Mesenchymal stem cell (in vitro differentiated cells and primary cell): ENCODE measurements around the gene SV2B.

ENCODE experiments used
- DNase-seq: peaks from one replicate; pipeline ENCODE4 v3.0.0-alpha.2; 2013
- H2AFZ ChIP-seq: one replicate; pipeline ENCODE4 v1.6.1; 2013; ENCODE audit warnings: low read depth, mild to moderate bottlenecking, control low read depth, inconsistent platforms, low read length, moderate library complexity
- H2AK5ac ChIP-seq: 2 replicates; pipeline ENCODE4 v1.6.1; 2013; ENCODE audit warnings: low read length, moderate library complexity, mild to moderate bottlenecking, inconsistent platforms; ENCODE audit not compliant: severe bottlenecking
- H2BK120ac ChIP-seq: one replicate; pipeline ENCODE4 v1.6.1; 2013; ENCODE audit warnings: low read depth, mild to moderate bottlenecking, inconsistent platforms, low read length, moderate library complexity
- H2BK12ac ChIP-seq, 2 experiments: one replicate each; pipeline ENCODE4 v1.6.1; 2013; ENCODE audit warnings: inconsistent platforms in 2 of 2, low read length in 2 of 2, mild to moderate bottlenecking in 2 of 2, moderate library complexity in 2 of 2, control low read depth in 1 of 2
- H2BK15ac ChIP-seq: one replicate; pipeline ENCODE4 v1.6.1; 2013; ENCODE audit warnings: mild to moderate bottlenecking, low read depth, inconsistent platforms; ENCODE audit not compliant: poor library complexity, severe bottlenecking
- H2BK5ac ChIP-seq: 2 replicates; pipeline ENCODE4 v1.6.1; 2013; ENCODE audit warnings: low read depth, mild to moderate bottlenecking, low read length, control low read depth, inconsistent platforms; ENCODE audit not compliant: poor library complexity, severe bottlenecking
- H3K14ac ChIP-seq, 2 experiments: one replicate each; pipeline ENCODE4 v1.6.1; 2013; ENCODE audit warnings: inconsistent platforms in 2 of 2, low read length in 2 of 2, control low read depth in 1 of 2, mild to moderate bottlenecking in 1 of 2, moderate library complexity in 1 of 2
- H3K18ac ChIP-seq, 2 experiments: one replicate each; pipeline ENCODE4 v1.6.1; 2013; ENCODE audit warnings: inconsistent platforms in 2 of 2, low read length in 2 of 2, control low read depth in 1 of 2, low read depth in 1 of 2, mild to moderate bottlenecking in 1 of 2
- H3K23ac ChIP-seq, 2 experiments: one replicate each; pipeline ENCODE4 v1.6.1; 2013; ENCODE audit warnings: inconsistent platforms in 2 of 2, low read length in 2 of 2, mild to moderate bottlenecking in 2 of 2, moderate library complexity in 2 of 2, control low read depth in 1 of 2
- H3K27ac ChIP-seq: 2 replicates; pipeline ENCODE4 v1.5.1; 2013; ENCODE audit warnings: mild to moderate bottlenecking, moderate library complexity, low read length, control low read depth, inconsistent platforms; ENCODE audit not compliant: poor library complexity, severe bottlenecking
- H3K27me3 ChIP-seq, 2 experiments: 2 replicates each; pipeline versions ENCODE4 v1.6.1 to v1.7.0; 2013; ENCODE audit warnings: low read length in 2 of 2, mild to moderate bottlenecking in 2 of 2, moderate library complexity in 2 of 2, control low read depth in 1 of 2, inconsistent platforms in 1 of 2; ENCODE audit not compliant: control insufficient read depth in 1 of 2, insufficient read depth in 1 of 2
- H3K36me3 ChIP-seq, 2 experiments: 2 replicates each; pipeline versions ENCODE4 v1.6.1 to v1.7.0; 2013; ENCODE audit warnings: low read length in 2 of 2, control low read depth in 1 of 2, inconsistent platforms in 1 of 2, low read depth in 1 of 2, mild to moderate bottlenecking in 1 of 2; ENCODE audit not compliant: insufficient read depth in 2 of 2, control insufficient read depth in 1 of 2
- H3K4ac ChIP-seq, 2 experiments: one replicate each; pipeline ENCODE4 v1.6.1; 2013; ENCODE audit warnings: inconsistent platforms in 2 of 2, low read length in 2 of 2, mild to moderate bottlenecking in 2 of 2, moderate library complexity in 2 of 2, control low read depth in 1 of 2, low read depth in 1 of 2
- H3K4me1 ChIP-seq: 2 replicates; pipeline ENCODE4 v1.6.1; 2013; ENCODE audit warnings: low read depth, low read length, control low read depth; ENCODE audit not compliant: control insufficient read depth, insufficient read depth
- H3K4me2 ChIP-seq: 2 replicates; pipeline ENCODE4 v1.6.1; 2013; ENCODE audit warnings: low read length, mild to moderate bottlenecking, inconsistent platforms; ENCODE audit not compliant: poor library complexity, severe bottlenecking
- H3K4me3 ChIP-seq, 2 experiments: 2 replicates each; pipeline versions ENCODE4 v1.5.1 to v1.7.0; 2013; ENCODE audit warnings: low read length in 2 of 2, mild to moderate bottlenecking in 2 of 2, control low read depth in 1 of 2, low read depth in 1 of 2; ENCODE audit not compliant: insufficient read depth in 1 of 2
- H3K79me1 ChIP-seq: replicated peaks from 2 replicates; pipeline ENCODE4 v1.6.1; 2013; ENCODE audit warnings: mild to moderate bottlenecking, control low read depth, low read length, inconsistent platforms; ENCODE audit not compliant: poor library complexity, severe bottlenecking
- H3K9ac ChIP-seq: 2 replicates; pipeline ENCODE4 v1.7.0; 2013; ENCODE audit warnings: mild to moderate bottlenecking, low read length, moderate library complexity
- H3K9me3 ChIP-seq: 2 replicates; pipeline ENCODE4 v1.7.0; 2013; ENCODE audit warnings: mild to moderate bottlenecking, low read length; ENCODE audit not compliant: control insufficient read depth
- H4K8ac ChIP-seq: one replicate; pipeline ENCODE4 v1.6.1; 2013; ENCODE audit warnings: inconsistent platforms, mild to moderate bottlenecking, low read length, moderate library complexity
- H4K91ac ChIP-seq: one replicate; pipeline ENCODE4 v1.6.1; 2013; ENCODE audit warnings: mild to moderate bottlenecking, low read length, inconsistent platforms
- WGBS: methylation state at CpG from one replicate; pipeline ENCODE4 v1.1.7; 2013; ENCODE audit warnings: mixed read lengths; 5-methylcytosine and 5-hydroxymethylcytosine counted together

SV2B gene

GRCh38 chr15:91127236-91127955 is 27.3 kb downstream of the SV2B start:
- Histone ChIP-seq H3K4me2 (no peak overlapping the region), H2AK5ac (no peak overlapping the region), H2BK5ac (no peak overlapping the region), H4K8ac (no peak overlapping the region), H3K9ac (no peak overlapping the region), H3K4me1 (no peaks in the 10 kb centered on the region), H3K4ac (no peak overlapping the region), H3K79me1 (no peaks in the 10 kb centered on the region), H3K27ac (no peak overlapping the region), H3K23ac (no peak overlapping the region), H3K18ac (no peak overlapping the region), H3K9me3 (no peaks in the 10 kb centered on the region), H4K91ac (no peak overlapping the region), H3K27me3 (peaks cover 4 to 22% of the 10 kb centered on the region in 2 experiments), H3K14ac (no peak overlapping the region), H3K36me3 (no peaks in the 10 kb centered on the region), H2BK12ac (no peak overlapping the region), H2BK120ac (no peak overlapping the region), H2BK15ac (no peak overlapping the region), H2AFZ (no peak overlapping the region), H3K4me3 (no peak overlapping the region)
- WGBS = 67% methylated on average over 7 of the region's 7 CpGs
- no peak for DNase-seq

DNA sequence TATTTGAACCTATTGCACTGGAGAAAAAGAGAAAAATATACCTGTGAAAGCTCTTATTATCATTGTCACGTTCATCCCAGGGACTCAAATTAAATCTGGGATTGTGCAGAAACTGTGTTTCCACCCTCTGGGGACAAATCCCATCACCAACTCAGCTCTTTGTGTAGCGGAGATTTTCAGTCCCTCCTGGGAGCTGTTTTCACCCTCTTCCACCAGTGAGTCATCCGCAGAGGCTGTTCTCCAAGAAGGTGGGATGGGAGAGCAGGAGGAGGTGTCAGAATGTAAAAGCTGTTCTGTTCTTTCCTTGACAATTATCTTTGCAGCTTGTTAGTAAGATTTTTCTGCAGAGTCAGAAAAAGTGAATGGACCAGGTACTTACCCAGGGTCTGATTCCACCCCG is 28.0 kb downstream of the SV2B start:
- Histone ChIP-seq H3K4ac (no peak overlapping the region), H2BK12ac (no peak overlapping the region), H3K36me3 (no peaks in the 10 kb centered on the region), H2BK120ac (no peak overlapping the region), H3K27ac (no peak overlapping the region), H3K9ac (no peak overlapping the region), H2AK5ac (no peak overlapping the region), H2BK5ac (no peak overlapping the region), H3K9me3 (no peaks in the 10 kb centered on the region), H3K4me1 (no peaks in the 10 kb centered on the region), H4K8ac (no peak overlapping the region), H3K4me3 (no peak overlapping the region), H3K23ac (no peak overlapping the region), H3K79me1 (no peaks in the 10 kb centered on the region), H3K14ac (no peak overlapping the region), H4K91ac (no peak overlapping the region), H3K18ac (no peak overlapping the region), H2AFZ (no peak overlapping the region), H3K4me2 (no peak overlapping the region), H3K27me3 (peaks cover 4 to 22% of the 10 kb centered on the region in 2 experiments), H2BK15ac (no peak overlapping the region)
- DNase-seq = no peak
- 64% methylated on average over 4 of the region's 4 CpGs for WGBS

DNA sequence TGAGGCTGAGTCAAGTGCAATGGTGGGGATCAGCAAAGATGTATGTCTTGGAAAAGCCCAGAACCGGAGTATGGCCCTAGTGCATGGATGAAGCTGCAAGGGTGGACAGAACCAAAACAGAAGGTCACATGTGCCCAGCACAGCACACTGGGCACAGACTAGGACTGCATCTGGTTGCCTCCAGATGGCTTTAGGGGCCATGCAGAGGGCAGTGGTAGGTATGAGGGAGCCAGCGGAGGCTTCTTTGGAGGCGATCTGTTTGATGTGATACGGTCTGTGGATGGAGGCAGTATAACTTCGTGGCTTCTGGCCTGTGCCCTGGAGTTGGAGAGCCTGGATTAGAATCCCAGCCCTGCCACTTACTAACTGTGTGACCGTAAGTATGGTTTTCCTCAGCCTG is 29.4 kb downstream of the SV2B start:
- Histone ChIP-seq H3K27me3 (peaks cover 4 to 22% of the 10 kb centered on the region in 2 experiments), H2AFZ (no peak overlapping the region), H4K91ac (no peak overlapping the region), H3K4me2 (no peak overlapping the region), H3K27ac (no peak overlapping the region), H2BK5ac (no peak overlapping the region), H3K36me3 (no peaks in the 10 kb centered on the region), H4K8ac (no peak overlapping the region), H2BK15ac (no peak overlapping the region), H2BK12ac (no peak overlapping the region), H3K23ac (no peak overlapping the region), H3K4me1 (no peaks in the 10 kb centered on the region), H3K79me1 (no peaks in the 10 kb centered on the region), H3K9ac (no peak overlapping the region), H3K18ac (no peak overlapping the region), H2BK120ac (no peak overlapping the region), H2AK5ac (no peak overlapping the region), H3K4me3 (no peak overlapping the region), H3K4ac (no peak overlapping the region), H3K9me3 (no peaks in the 10 kb centered on the region), H3K14ac (no peak overlapping the region)
- DNase-seq = no peak
- 81% methylated on average over 6 of the region's 6 CpGs for WGBS

DNA sequence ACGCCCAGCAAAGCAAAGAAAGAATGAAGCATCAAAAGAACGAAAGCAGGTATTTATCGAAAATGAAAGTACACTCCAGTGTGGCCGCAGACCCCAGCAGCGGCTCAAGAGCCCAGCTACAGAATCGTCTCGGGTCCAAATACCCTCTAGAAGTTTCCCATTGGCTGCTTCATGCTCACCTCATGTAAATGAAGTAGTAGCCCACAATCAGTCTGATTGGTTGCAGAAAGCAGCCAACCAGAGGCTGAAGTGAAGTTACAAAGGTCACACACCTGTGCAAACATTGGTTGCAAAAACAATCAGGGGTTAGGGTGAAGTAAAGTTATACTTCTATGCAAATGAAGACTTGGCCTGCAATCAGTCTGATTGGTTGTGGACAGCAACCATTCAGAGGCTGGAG is 32.0 kb downstream of the SV2B start:
- WGBS = 85% methylated on average over 7 of the region's 7 CpGs
- no peak overlapping the region for H4K8ac ChIP-seq

More for the DNA sequence above, 32.0 kb downstream of the SV2B start:
- no peaks in the 10 kb centered on the region for H3K36me3 ChIP-seq
- no peak overlapping the region for H3K18ac ChIP-seq
- H3K14ac ChIP-seq = no peak overlapping the region
- H3K9me3 ChIP-seq = no peaks in the 10 kb centered on the region
- no peak overlapping the region for H3K9ac ChIP-seq
- H2BK15ac ChIP-seq = no peak overlapping the region
- H4K91ac ChIP-seq = no peak overlapping the region
- no peak overlapping the region for H3K4me2 ChIP-seq
- no peak overlapping the region for H2BK120ac ChIP-seq
- H3K4me3 ChIP-seq = no peak overlapping the region
- H3K27me3 ChIP-seq = peaks cover 1 to 10% of the 10 kb centered on the region in 2 experiments
- H2AK5ac ChIP-seq = no peak overlapping the region
- no peak overlapping the region for H3K27ac ChIP-seq
- no peak overlapping the region for H2BK5ac ChIP-seq
- no peak for DNase-seq
- H2BK12ac ChIP-seq = no peak overlapping the region
- no peak overlapping the region for H3K23ac ChIP-seq
- no peaks in the 10 kb centered on the region for H3K79me1 ChIP-seq
- no peak overlapping the region for H3K4ac ChIP-seq
- no peaks in the 10 kb centered on the region for H3K4me1 ChIP-seq
- no peak overlapping the region for H2AFZ ChIP-seq
